IMR-90 (cell line): Measurements from ENCODE around the gene EREG. TPM values are rescaled to one million over a fixed set of nuclear protein-coding genes. Genes with fewer than 3 reads are reported as not detected.

Source experiments
- ATAC-seq: fragments of 200-7000 bp; cut with Tn5 transposase; 2 replicates; pipeline ENCODE4 v1.9.1; 2020; ENCODE audit warnings: low read depth, mild to moderate bottlenecking, moderate library complexity
- BruUV-seq: library from RNA; stranded (reverse); fragments of 400-500 nt; replicated peaks from 2 replicates; lab custom pipeline; 2021; lab: Mats Ljungman, UMichigan
- CTCF ChIA-PET: fragments of 300-600 bp; formaldehyde crosslinking; extraction: SDS; loops from one replicate; lab custom pipeline; 2021; ENCODE audit warnings: antibody characterized with exemption; lab: Yijun Ruan, JAX
- POLR2A ChIA-PET: fragments of 300-600 bp; sonication (Branson Sonifier 250); formaldehyde crosslinking; loops from one replicate; lab custom pipeline; 2022; ENCODE audit warnings: antibody characterized with exemption; ENCODE audit not compliant: unreplicated experiment; lab: Charles Lee
- DNase-seq: peaks from one replicate; pipeline ENCODE4 v3.0.0; 2013
- H2AFZ ChIP-seq: replicated peaks from 2 replicates; pipeline ENCODE3; 2013; ENCODE audit warnings: low read length, mild to moderate bottlenecking; ENCODE audit not compliant: poor library complexity
- H2AK5ac ChIP-seq: 2 replicates; pipeline ENCODE4 v1.6.1; 2013; ENCODE audit warnings: low read depth, low read length, inconsistent platforms
- H2AK9ac ChIP-seq: replicated peaks from 2 replicates; pipeline ENCODE3; 2013; ENCODE audit warnings: mild to moderate bottlenecking, low read depth, low read length, moderate library complexity; ENCODE audit not compliant: poor library complexity
- H2BK120ac ChIP-seq: 2 replicates; pipeline ENCODE4 v1.6.1; 2013; ENCODE audit warnings: low read depth, low read length, inconsistent platforms
- H2BK15ac ChIP-seq: 3 replicates; pipeline ENCODE4 v1.6.1; 2013; ENCODE audit warnings: low read depth, low read length, inconsistent platforms
- H2BK20ac ChIP-seq: 2 replicates; pipeline ENCODE4 v1.6.1; 2013; ENCODE audit warnings: low read depth, mild to moderate bottlenecking, inconsistent platforms, low read length, moderate library complexity
- H2BK5ac ChIP-seq: 2 replicates; pipeline ENCODE4 v1.6.1; 2013; ENCODE audit warnings: mild to moderate bottlenecking, low read depth, low read length, inconsistent platforms; ENCODE audit not compliant: poor library complexity, severe bottlenecking
- H3K14ac ChIP-seq: replicated peaks from 2 replicates; pipeline ENCODE4 v1.6.1; 2013; ENCODE audit warnings: low read depth, low read length, inconsistent platforms
- H3K18ac ChIP-seq: 2 replicates; pipeline ENCODE4 v1.6.1; 2013; ENCODE audit warnings: low read depth, low read length, control low read depth
- H3K23ac ChIP-seq: 2 replicates; pipeline ENCODE4 v1.6.1; 2013; ENCODE audit warnings: low read depth, low read length, inconsistent platforms
- H3K27ac ChIP-seq: 2 replicates; pipeline ENCODE4 v1.5.1; 2013; ENCODE audit warnings: mild to moderate bottlenecking, control low read depth, low read length; ENCODE audit not compliant: insufficient read depth
- H3K27me3 ChIP-seq: 2 replicates; pipeline ENCODE4 v1.6.1; 2013; ENCODE audit warnings: low read length; ENCODE audit not compliant: control insufficient read depth, insufficient read depth
- H3K36me3 ChIP-seq: 2 replicates; pipeline ENCODE4 v1.6.1; 2013; ENCODE audit warnings: low read length, mixed read lengths; ENCODE audit not compliant: control insufficient read depth, insufficient read depth
- H3K4ac ChIP-seq: 2 replicates; pipeline ENCODE4 v1.6.1; 2013; ENCODE audit warnings: low read depth, low read length, inconsistent platforms
- H3K4me1 ChIP-seq: 2 replicates; pipeline ENCODE4 v1.6.1; 2013; ENCODE audit warnings: low read length, mixed read lengths; ENCODE audit not compliant: control insufficient read depth, insufficient read depth
- H3K4me2 ChIP-seq: 2 replicates; pipeline ENCODE4 v1.6.1; 2013; ENCODE audit warnings: low read depth, mild to moderate bottlenecking, control low read depth, low read length, moderate library complexity
- H3K4me3 ChIP-seq: 2 replicates; pipeline ENCODE4 v1.5.1; 2013; ENCODE audit warnings: low read depth, mild to moderate bottlenecking, control low read depth, low read length, moderate library complexity; ENCODE audit not compliant: insufficient read depth
- H3K56ac ChIP-seq: 2 replicates; pipeline ENCODE4 v1.6.1; 2013; ENCODE audit warnings: low read length, inconsistent platforms; ENCODE audit not compliant: insufficient read depth; ENCODE audit errors: extremely low read depth
- H3K79me1 ChIP-seq, 2 experiments: 2 replicates each; pipeline ENCODE4 v1.6.1; 2013; ENCODE audit warnings: low read length in 2 of 2, inconsistent platforms in 1 of 2, low read depth in 1 of 2
- H3K9ac ChIP-seq: 2 replicates; pipeline ENCODE4 v1.6.1; 2013; ENCODE audit warnings: low read depth, low read length, control low read depth
- H3K9me1 ChIP-seq: 2 replicates; pipeline ENCODE4 v1.6.1; 2013; ENCODE audit warnings: low read length, inconsistent platforms; ENCODE audit not compliant: insufficient read depth
- H3K9me3 ChIP-seq: 2 replicates; pipeline ENCODE4 v1.6.1; 2013; ENCODE audit warnings: low read length; ENCODE audit not compliant: control insufficient read depth, insufficient read depth
- H4K20me1 ChIP-seq: 2 replicates; pipeline ENCODE4 v1.6.1; 2013; ENCODE audit warnings: low read length, inconsistent platforms; ENCODE audit not compliant: insufficient read depth
- H4K5ac ChIP-seq: 2 replicates; pipeline ENCODE4 v1.6.1; 2013; ENCODE audit warnings: mild to moderate bottlenecking, low read depth, low read length, control low read depth
- H4K8ac ChIP-seq, 2 experiments: 2 replicates each; pipeline ENCODE4 v1.6.1; 2013; ENCODE audit warnings: low read depth in 2 of 2, low read length in 2 of 2, control low read depth in 1 of 2, inconsistent platforms in 1 of 2
- H4K91ac ChIP-seq: 2 replicates; pipeline ENCODE4 v1.6.1; 2013; ENCODE audit warnings: low read depth, low read length, inconsistent platforms; ENCODE audit not compliant: insufficient read depth
- BHLHE40 ChIP-seq: fragments of 150-350 bp; IDR thresholded peaks from 2 replicates; pipeline ENCODE4 v1.6.1; 2016; ENCODE audit warnings: mild to moderate bottlenecking, low read depth, low read length
- CEBPB ChIP-seq: IDR thresholded peaks from 2 replicates; pipeline ENCODE4 v1.6.1; 2012; ENCODE audit warnings: low read depth, low read length, improper control_type of control experiment
- CHD1 ChIP-seq: IDR thresholded peaks from 2 replicates; pipeline ENCODE4 v1.6.1; 2012; ENCODE audit warnings: low read depth, low read length, improper control_type of control experiment
- FOS ChIP-seq: fragments of 150-350 bp; IDR thresholded peaks from 2 replicates; pipeline ENCODE4 v1.6.1; 2016; ENCODE audit warnings: low read depth, low read length
- MXI1 ChIP-seq: IDR thresholded peaks from 2 replicates; pipeline ENCODE4 v1.6.1; 2012; ENCODE audit warnings: low read depth, mild to moderate bottlenecking, low read length, moderate library complexity, borderline replicate concordance
- NFE2L2 ChIP-seq: fragments of 150-350 bp; IDR thresholded peaks from 2 replicates; pipeline ENCODE4 v1.6.1; 2016; ENCODE audit warnings: low read depth, mild to moderate bottlenecking, low read length
- RAD21 ChIP-seq: IDR thresholded peaks from 2 replicates; pipeline ENCODE4 v1.6.1; 2012; ENCODE audit warnings: low read length, improper control_type of control experiment
- RCOR1 ChIP-seq: IDR thresholded peaks from 2 replicates; pipeline ENCODE4 v1.6.1; 2012; ENCODE audit warnings: mild to moderate bottlenecking, low read length, improper control_type of control experiment; ENCODE audit not compliant: insufficient replicate concordance
- SMC3 ChIP-seq: fragments of 150-350 bp; IDR thresholded peaks from 2 replicates; pipeline ENCODE4 v1.6.1; 2016; ENCODE audit warnings: low read depth, mild to moderate bottlenecking, antibody characterized with exemption, low read length, moderate library complexity
- WGBS, 2 experiments: methylation state at CpG; one replicate each; pipeline versions ENCODE4 v1.1.5 to v1.1.7; 2013; ENCODE audit warnings: missing lambda C conversion rate in 2 of 2; ENCODE audit not compliant: insufficient read length in 1 of 2; ENCODE audit errors: extremely low coverage in 2 of 2; 5-methylcytosine and 5-hydroxymethylcytosine counted together
- dilution Hi-C: fragments of 300-500 bp; cut with HindIII; formaldehyde crosslinking; loops from one replicate; pipeline ENCODE4 v1.14.3; 2018; ENCODE audit warnings: low sequenced_read_pairs; ENCODE audit not compliant: unreplicated experiment
- in situ Hi-C: fragments of 300-500 bp; cut with MboI; formaldehyde crosslinking; loops from 3 replicates; pipeline ENCODE4 v1.14.3; 2019; ENCODE audit warnings: low sequenced_read_pairs, inconsistent platforms, mixed read lengths
- intact Hi-C: fragments of 100-400 bp; cut with micrococcal nuclease; formaldehyde crosslinking; loops from 2 replicates; pipeline ENCODE4 v1.10.0; 2022
- polyA plus RNA-seq, 3 experiments: library from polyadenylated mRNA; depleted of rRNA; stranded (reverse); fragments of >200 nt; gene quantifications; 2 replicates each; pipeline ENCODE4 v1.2.3, GENCODE V29; 2012; ENCODE audit warnings: low replicate concordance in 1 of 3
- total RNA-seq: library from RNA; depleted of rRNA; stranded (reverse); fragments of >200 nt; gene quantifications from 2 replicates; pipeline ENCODE4 v1.2.3, GENCODE V29; 2012
- TF ChIP-seq, protein P1 (sequence below): fragments of 150-350 bp; IDR thresholded peaks from 2 replicates; pipeline ENCODE4 v1.6.1; 2016; ENCODE audit warnings: low read depth, mild to moderate bottlenecking, low read length, moderate library complexity, borderline replicate concordance
- TF ChIP-seq, protein P2 (sequence below): conservative IDR thresholded peaks from 2 replicates; pipeline ENCODE4 v1.5.1; 2012; ENCODE audit warnings: mild to moderate bottlenecking, low read depth, low read length, improper control_type of control experiment
- TF ChIP-seq, protein P3 (sequence below): fragments of 150-350 bp; IDR thresholded peaks from 2 replicates; pipeline ENCODE4 v1.6.1; 2017; ENCODE audit warnings: mild to moderate bottlenecking, antibody characterized with exemption, low read length, low read depth

The EREG gene
- total and polyA plus RNA-seq, 2 of the 4 experiments (the other 2 are of a cell fraction) = 0.26 to 0.36 TPM

DNA sequence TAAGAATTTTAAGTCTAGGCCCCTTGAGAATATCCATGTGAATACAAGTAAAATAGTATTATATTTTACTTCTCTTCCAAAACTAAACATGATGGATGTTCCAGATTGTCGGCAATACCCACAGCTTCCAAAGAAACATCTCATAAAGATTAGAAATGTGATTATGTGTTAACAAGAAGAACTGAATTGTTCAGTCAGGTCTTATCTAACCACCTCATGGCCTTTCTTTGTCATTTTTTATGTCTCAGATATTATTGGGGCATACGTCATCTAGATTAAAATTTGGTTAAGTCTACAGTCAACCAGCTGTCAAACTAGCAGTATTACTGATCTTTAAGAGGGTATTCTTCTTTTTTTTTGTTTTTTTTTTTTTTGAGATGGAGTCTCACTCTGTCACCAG is 46.7 kb upstream of the EREG start:
- no peak for TF ChIP-seq SMC3
- TF ChIP-seq RAD21 = no peak
- TF ChIP-seq CHD1 = no peak
- no peak for TF ChIP-seq FOS
- TF ChIP-seq, protein P1, sequence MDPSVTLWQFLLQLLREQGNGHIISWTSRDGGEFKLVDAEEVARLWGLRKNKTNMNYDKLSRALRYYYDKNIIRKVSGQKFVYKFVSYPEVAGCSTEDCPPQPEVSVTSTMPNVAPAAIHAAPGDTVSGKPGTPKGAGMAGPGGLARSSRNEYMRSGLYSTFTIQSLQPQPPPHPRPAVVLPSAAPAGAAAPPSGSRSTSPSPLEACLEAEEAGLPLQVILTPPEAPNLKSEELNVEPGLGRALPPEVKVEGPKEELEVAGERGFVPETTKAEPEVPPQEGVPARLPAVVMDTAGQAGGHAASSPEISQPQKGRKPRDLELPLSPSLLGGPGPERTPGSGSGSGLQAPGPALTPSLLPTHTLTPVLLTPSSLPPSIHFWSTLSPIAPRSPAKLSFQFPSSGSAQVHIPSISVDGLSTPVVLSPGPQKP = no peak
- no peak for TF ChIP-seq RCOR1
- TF ChIP-seq, protein P2, sequence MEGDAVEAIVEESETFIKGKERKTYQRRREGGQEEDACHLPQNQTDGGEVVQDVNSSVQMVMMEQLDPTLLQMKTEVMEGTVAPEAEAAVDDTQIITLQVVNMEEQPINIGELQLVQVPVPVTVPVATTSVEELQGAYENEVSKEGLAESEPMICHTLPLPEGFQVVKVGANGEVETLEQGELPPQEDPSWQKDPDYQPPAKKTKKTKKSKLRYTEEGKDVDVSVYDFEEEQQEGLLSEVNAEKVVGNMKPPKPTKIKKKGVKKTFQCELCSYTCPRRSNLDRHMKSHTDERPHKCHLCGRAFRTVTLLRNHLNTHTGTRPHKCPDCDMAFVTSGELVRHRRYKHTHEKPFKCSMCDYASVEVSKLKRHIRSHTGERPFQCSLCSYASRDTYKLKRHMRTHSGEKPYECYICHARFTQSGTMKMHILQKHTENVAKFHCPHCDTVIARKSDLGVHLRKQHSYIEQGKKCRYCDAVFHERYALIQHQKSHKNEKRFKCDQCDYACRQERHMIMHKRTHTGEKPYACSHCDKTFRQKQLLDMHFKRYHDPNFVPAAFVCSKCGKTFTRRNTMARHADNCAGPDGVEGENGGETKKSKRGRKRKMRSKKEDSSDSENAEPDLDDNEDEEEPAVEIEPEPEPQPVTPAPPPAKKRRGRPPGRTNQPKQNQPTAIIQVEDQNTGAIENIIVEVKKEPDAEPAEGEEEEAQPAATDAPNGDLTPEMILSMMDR = no peak
- TF ChIP-seq NFE2L2 = no peak
- TF ChIP-seq CEBPB = no peak
- TF ChIP-seq, protein P3, sequence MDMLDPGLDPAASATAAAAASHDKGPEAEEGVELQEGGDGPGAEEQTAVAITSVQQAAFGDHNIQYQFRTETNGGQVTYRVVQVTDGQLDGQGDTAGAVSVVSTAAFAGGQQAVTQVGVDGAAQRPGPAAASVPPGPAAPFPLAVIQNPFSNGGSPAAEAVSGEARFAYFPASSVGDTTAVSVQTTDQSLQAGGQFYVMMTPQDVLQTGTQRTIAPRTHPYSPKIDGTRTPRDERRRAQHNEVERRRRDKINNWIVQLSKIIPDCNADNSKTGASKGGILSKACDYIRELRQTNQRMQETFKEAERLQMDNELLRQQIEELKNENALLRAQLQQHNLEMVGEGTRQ = no peak
- no peak for TF ChIP-seq BHLHE40
- no peak for TF ChIP-seq MXI1
- CTCF ChIA-PET = interaction anchor here (0.6 to 2.1 kb wide), 5 partner anchors 50 to 357 kb away, joined by 3 to 16 read pairs (median 5); no protein-coding TSS in a partner anchor
- Histone ChIP-seq H3K9ac (no peak overlapping the region), H2BK20ac (no peak overlapping the region), H2BK120ac (no peak overlapping the region), H4K5ac (no peak overlapping the region), H3K27ac (no peak overlapping the region), H4K91ac (no peak overlapping the region), H3K56ac (no peak overlapping the region), H3K18ac (no peak overlapping the region), H3K79me1 (no peaks in the 10 kb centered on the region), H3K27me3 (peaks cover 2% of the 10 kb centered on the region), H3K36me3 (no peaks in the 10 kb centered on the region), H3K4me3 (no peak overlapping the region), H2BK5ac (no peak overlapping the region), H2AFZ (no peak overlapping the region), H2BK15ac (no peak overlapping the region), H3K14ac (no peak overlapping the region), H2AK5ac (no peak overlapping the region), H3K9me1 (no peaks in the 10 kb centered on the region), H3K4me2 (no peak overlapping the region), H3K4me1 (no peaks in the 10 kb centered on the region), H3K9me3 (no peaks in the 10 kb centered on the region), H3K23ac (no peak overlapping the region), H2AK9ac (no peak overlapping the region), H3K4ac (no peak overlapping the region), H4K8ac (no peak overlapping the region), H4K20me1 (no peaks in the 10 kb centered on the region)
- ATAC-seq (no peak), DNase-seq (no peak)
- no TSS peak for BruUV-seq
- intact Hi-C loops (no loop called here), dilution Hi-C loops (no loop called here), in situ Hi-C loops (loop anchor here (25.0 kb wide), 1 partner anchor 656 kb away; no protein-coding TSS in a partner anchor)
- no CpG with 5 or more reads among the region's 2 CpGs for WGBS, 2 experiments
- POLR2A ChIA-PET = interaction anchor here (0.6 to 0.7 kb wide), 2 partner anchors 60 to 214 kb away, joined by 4 to 7 read pairs; no protein-coding TSS in a partner anchor
